Measurements from ENCODE around the gene GINS1. TPM values are rescaled to one million over a fixed set of nuclear protein-coding genes. Genes with fewer than 3 reads are reported as not detected.

Gene GINS1
- 1.4 TPM for total RNA-seq

GRCh38 chr20:25407311-25408169 is at the start of gene GINS1:
GINS1 (plus strand) TSS chr20:25407673; CDS start chr20:25407821, 148 bp downstream.
- DNase-seq (ENCODE audit: low spot score), result peak; percentile 80

GRCh38 chr20:25360631-25361286 is 46.7 kb upstream of the GINS1 start:
- no peak for DNase-seq (ENCODE audit: low spot score)

GRCh38 chr20:25361287-25361683 is 46.2 kb upstream of the GINS1 start:
- no peak for DNase-seq (ENCODE audit: low spot score)

GRCh38 chr20:25364180-25364788 is 43.2 kb upstream of the GINS1 start:
- no peak for DNase-seq (ENCODE audit: low spot score)

- no peak for DNase-seq (ENCODE audit: low spot score)
These were observed 42.4 kb upstream of the GINS1 start for GRCh38 chr20:25364879-25365699.

GRCh38 chr20:25368526-25368925 is 38.9 kb upstream of the GINS1 start:
- no peak for DNase-seq (ENCODE audit: low spot score)

- DNase-seq (ENCODE audit: low spot score), result no peak
These were observed 38.5 kb upstream of the GINS1 start for GRCh38 chr20:25368976-25369375.

- no peak for DNase-seq (ENCODE audit: low spot score)
These were observed 37.9 kb upstream of the GINS1 start for GRCh38 chr20:25369529-25369928.

- DNase-seq (ENCODE audit: low spot score), result no peak
These were observed 37.5 kb upstream of the GINS1 start for GRCh38 chr20:25369971-25370370.

GRCh38 chr20:25372584-25373336 is 34.7 kb upstream of the GINS1 start:
- no peak for DNase-seq (ENCODE audit: low spot score)

GRCh38 chr20:25374842-25375241 is 32.6 kb upstream of the GINS1 start:
- no peak for DNase-seq (ENCODE audit: low spot score)

- DNase-seq (ENCODE audit: low spot score), result no peak
These were observed 31.2 kb upstream of the GINS1 start for GRCh38 chr20:25376236-25376635.

- DNase-seq (ENCODE audit: low spot score), result no peak
These were observed 30.6 kb upstream of the GINS1 start for GRCh38 chr20:25376886-25377285.

- no peak for DNase-seq (ENCODE audit: low spot score)
These were observed 29.1 kb upstream of the GINS1 start for GRCh38 chr20:25378189-25378883.

GRCh38 chr20:25378884-25379733 is 28.4 kb upstream of the GINS1 start:
- DNase-seq (ENCODE audit: low spot score), result no peak

- DNase-seq (ENCODE audit: low spot score), result no peak
These were observed 26.4 kb upstream of the GINS1 start for GRCh38 chr20:25380945-25381614.

GRCh38 chr20:25382704-25383370 is 24.6 kb upstream of the GINS1 start:
- no peak for DNase-seq (ENCODE audit: low spot score)

- DNase-seq (ENCODE audit: low spot score), result peak; percentile 10
These were observed 18.0 kb upstream of the GINS1 start for GRCh38 chr20:25389401-25389857.
